Activated B cell treated with CpG ODN at 0.5 μM for 24 hours (primary cell): ENCODE data around the gene PXDN. TPM values are rescaled to one million over a fixed set of nuclear protein-coding genes. Genes with fewer than 3 reads are reported as not detected.

Experiments
- ATAC-seq: fragments of 200-7000 bp; cut with Tn5 transposase; one replicate; pipeline ENCODE4 v1.10.0; 2021; ENCODE audit warnings: low read depth, mild to moderate bottlenecking, moderate library complexity
- CTCF ChIA-PET: fragments of 350-600 bp; sonication (Branson Sonifier 250); formaldehyde crosslinking; loops from one replicate; lab custom pipeline; 2021; ENCODE audit warnings: antibody characterized with exemption; lab: Charles Lee
- POLR2A ChIA-PET: fragments of 350-600 bp; sonication (Branson Sonifier 250); formaldehyde crosslinking; loops from one replicate; lab custom pipeline; 2021; ENCODE audit warnings: antibody characterized with exemption; lab: Charles Lee
- DNase-seq: peaks from one replicate; pipeline ENCODE4 v3.0.0; 2022
- H3K27ac Mint-ChIP-seq: one replicate; pipeline ENCODE4 v1.8.0; 2020; ENCODE audit warnings: mixed read lengths
- H3K27me3 Mint-ChIP-seq: one replicate; pipeline ENCODE4 v1.8.0; 2021; ENCODE audit warnings: mixed read lengths
- H3K36me3 Mint-ChIP-seq: one replicate; pipeline ENCODE4 v1.8.0; 2021; ENCODE audit warnings: low read depth, mixed read lengths
- H3K4me1 Mint-ChIP-seq: one replicate; pipeline ENCODE4 v1.8.0; 2021; ENCODE audit warnings: mixed read lengths
- H3K4me3 Mint-ChIP-seq: one replicate; pipeline ENCODE4 v1.8.0; 2020; ENCODE audit warnings: mild to moderate bottlenecking, mixed read lengths
- H3K9me3 Mint-ChIP-seq: one replicate; pipeline ENCODE4 v1.8.0; 2020; ENCODE audit warnings: mixed read lengths
- intact Hi-C: fragments of 100-400 bp; cut with micrococcal nuclease; formaldehyde crosslinking; loops from one replicate; pipeline ENCODE4 v1.15.1; 2024
- total RNA-seq: library from RNA; stranded (reverse); gene quantifications from 2 replicates; pipeline ENCODE4 v1.2.3, GENCODE V29; 2022
- TF ChIP-seq, protein P1 (sequence below): fragments of 200-600 bp; IDR thresholded peaks from one replicate; pipeline ENCODE4 v1.8.0; 2022; ENCODE audit warnings: antibody characterized with exemption, mild to moderate bottlenecking

Gene PXDN
- total RNA-seq, 1 donor from 2014 or later, result 1.1 TPM

DNA sequence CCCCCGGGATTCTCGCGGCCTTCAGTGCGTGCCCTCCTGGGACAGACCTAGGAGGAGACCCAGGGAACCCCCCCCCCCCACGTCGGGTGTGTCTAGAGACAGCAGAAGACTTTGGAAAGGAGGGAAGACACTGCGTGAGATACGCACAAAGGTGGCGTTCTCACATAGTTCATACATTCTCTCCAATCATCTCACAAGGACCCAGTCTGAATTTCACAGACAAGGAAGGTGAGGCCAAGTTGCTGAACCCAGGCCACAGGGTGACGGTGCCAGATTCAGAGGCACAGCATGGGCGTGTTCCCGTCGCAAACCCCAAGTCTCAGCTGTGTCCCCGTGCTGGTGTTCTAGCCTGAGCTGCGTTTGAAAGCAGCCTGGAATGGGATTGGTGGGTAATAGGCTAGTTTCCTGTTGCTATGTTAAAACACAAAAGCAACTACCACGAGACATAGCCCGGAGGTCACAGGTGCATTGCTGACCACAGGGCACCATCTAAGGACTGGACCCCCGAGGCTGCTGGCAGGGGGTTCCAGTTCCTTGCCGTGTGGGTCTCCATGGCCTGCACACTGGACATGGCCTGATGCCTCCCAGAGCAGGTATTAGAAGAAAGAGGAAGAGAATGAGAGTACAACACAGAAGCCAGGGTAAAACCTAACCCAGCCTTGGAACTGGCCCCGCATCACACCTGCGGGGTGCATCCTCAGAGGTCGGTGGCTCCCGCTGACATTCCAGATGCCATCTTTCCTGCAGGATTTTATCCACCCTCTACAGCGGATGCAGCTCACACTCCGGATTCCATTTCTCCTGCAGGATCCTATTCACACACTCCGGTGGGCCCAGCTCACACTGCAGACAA is 1.1 kb upstream of the PXDN start:
- TF ChIP-seq, protein P1, sequence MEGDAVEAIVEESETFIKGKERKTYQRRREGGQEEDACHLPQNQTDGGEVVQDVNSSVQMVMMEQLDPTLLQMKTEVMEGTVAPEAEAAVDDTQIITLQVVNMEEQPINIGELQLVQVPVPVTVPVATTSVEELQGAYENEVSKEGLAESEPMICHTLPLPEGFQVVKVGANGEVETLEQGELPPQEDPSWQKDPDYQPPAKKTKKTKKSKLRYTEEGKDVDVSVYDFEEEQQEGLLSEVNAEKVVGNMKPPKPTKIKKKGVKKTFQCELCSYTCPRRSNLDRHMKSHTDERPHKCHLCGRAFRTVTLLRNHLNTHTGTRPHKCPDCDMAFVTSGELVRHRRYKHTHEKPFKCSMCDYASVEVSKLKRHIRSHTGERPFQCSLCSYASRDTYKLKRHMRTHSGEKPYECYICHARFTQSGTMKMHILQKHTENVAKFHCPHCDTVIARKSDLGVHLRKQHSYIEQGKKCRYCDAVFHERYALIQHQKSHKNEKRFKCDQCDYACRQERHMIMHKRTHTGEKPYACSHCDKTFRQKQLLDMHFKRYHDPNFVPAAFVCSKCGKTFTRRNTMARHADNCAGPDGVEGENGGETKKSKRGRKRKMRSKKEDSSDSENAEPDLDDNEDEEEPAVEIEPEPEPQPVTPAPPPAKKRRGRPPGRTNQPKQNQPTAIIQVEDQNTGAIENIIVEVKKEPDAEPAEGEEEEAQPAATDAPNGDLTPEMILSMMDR, result no peak
- Mint-ChIP-seq H3K27me3 (peaks cover 47% of the 10 kb centered on the region), H3K36me3 (no peaks in the 10 kb centered on the region), H3K4me1 (peaks cover 17% of the 10 kb centered on the region), H3K4me3 (no peak overlapping the region), H3K27ac (no peak overlapping the region), H3K9me3 (no peaks in the 10 kb centered on the region)
- ChIA-PET POLR2A (no interaction called here), CTCF (no interaction called here)
- intact Hi-C loops, result no loop called here
- DNase-seq (no peak), ATAC-seq (no peak)

DNA sequence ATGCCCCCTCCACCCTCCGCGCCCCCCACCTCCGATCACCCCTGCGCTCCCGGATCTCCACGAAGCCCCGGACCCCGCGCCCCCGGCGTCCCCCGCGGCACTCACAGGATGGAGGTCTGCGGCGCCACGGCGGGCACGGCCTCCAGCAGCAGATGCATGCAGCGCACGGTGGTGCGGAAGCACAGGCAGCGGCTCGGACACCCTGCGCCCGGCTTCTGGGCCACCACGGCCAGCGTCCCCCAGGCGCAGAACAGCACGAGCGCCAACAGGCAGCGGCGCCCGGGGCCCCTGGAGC is 217 bp downstream of the PXDN start:
- Mint-ChIP-seq H3K4me3 (no peak overlapping the region), H3K9me3 (no peaks in the 10 kb centered on the region), H3K4me1 (peaks cover 17% of the 10 kb centered on the region), H3K27me3 (peaks cover 44% of the 10 kb centered on the region), H3K36me3 (no peaks in the 10 kb centered on the region), H3K27ac (no peak overlapping the region)
- TF ChIP-seq, protein P1, result no peak
- no peak for DNase-seq
- no peak for ATAC-seq
- ChIA-PET POLR2A (no interaction called here), CTCF (no interaction called here)
- intact Hi-C loops, result loop anchor here (5.0 kb wide), 1 partner anchor 132 kb away; no protein-coding TSS in a partner anchor

DNA sequence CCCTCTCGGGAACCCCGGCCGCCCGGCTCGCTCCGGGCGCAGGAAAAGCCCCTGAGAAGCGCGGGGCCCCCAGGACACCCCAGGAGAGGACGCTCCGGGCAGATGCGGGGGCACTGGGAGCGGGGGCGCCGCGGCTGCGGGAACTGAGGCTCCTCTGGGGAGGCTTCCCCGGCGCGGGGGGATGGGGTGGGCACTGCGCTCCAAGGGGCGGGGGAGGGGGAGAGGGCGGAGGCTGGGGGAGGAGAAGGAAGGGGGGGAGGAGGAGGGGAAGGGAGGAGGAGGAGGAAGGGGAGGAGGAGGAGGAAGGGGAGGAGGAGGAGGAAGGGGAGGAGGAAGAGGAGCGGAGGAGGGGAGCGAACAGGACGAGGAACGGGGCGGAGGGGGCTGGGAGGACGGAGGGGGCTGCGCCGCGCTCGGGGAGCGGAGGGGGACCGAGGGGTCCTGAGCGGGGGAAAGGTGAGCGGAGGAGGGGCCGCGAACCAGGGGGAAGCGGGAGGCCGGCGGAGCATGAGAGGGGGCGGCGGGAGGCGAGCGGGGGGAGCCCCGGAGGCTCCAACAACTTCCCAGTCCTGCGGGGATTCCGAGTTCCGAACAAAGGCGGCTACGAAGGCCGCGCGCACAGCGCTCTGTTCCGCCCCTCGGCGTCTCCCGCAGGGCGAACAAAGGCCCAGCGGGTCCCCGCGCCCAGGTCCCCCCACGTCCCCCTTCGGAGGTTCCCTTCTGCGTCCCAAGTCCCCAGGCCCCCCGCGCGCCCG is 742 bp downstream of the PXDN start:
- ChIA-PET POLR2A (no interaction called here), CTCF (no interaction called here)
- intact Hi-C loops, result loop anchor here (2.0 to 5.0 kb wide), 2 partner anchors 37 to 131 kb away; no protein-coding TSS in a partner anchor
- TF ChIP-seq, protein P1, result no peak
- no peak for DNase-seq
- Mint-ChIP-seq H3K27me3 (peaks cover 39% of the 10 kb centered on the region), H3K36me3 (no peaks in the 10 kb centered on the region), H3K27ac (no peak overlapping the region), H3K9me3 (no peaks in the 10 kb centered on the region), H3K4me1 (peaks cover 17% of the 10 kb centered on the region), H3K4me3 (peak overlapping the region; percentile 82)
- ATAC-seq, result no peak

DNA sequence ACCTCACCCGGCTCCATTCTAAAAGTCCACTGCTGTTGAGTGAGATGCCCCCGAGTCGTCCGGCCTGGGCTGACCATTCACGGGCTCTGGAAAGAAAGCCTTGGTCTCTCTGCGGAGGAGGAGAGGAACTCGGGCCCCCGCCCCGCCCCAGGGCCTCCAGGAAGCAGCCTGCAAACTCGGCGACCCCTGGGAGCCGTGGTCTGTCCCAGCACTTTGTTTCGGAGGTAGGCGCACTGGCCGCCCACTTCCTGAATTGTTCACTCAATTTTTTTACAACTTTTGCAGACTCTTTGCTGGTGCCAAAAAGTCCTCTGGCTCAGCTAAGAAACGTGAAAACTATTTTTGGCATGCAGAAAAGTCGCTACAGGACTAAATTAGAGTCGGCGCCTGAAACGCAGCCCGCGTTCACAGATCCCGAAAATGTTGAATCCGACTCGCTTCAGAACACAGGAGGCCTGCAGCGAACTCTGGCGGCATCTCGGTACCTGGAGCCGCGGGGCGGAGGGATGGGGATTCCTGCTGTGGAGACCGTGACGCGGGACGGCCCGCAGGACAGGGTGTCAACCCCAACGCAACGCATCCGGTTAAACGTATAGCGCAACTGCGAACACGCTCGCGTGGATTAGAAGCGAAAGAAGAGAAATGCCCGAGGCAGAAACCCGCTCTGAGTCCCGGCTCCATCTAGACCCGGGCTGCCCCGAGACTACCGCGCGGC is 1.5 kb downstream of the PXDN start:
- Mint-ChIP-seq H3K4me1 (peaks cover 17% of the 10 kb centered on the region), H3K36me3 (no peaks in the 10 kb centered on the region), H3K4me3 (peak overlapping the region; percentile 82), H3K27me3 (peaks cover 39% of the 10 kb centered on the region), H3K27ac (peak overlapping the region; percentile 50), H3K9me3 (no peaks in the 10 kb centered on the region)
- DNase-seq (no peak), ATAC-seq (peak; percentile 42)
- ChIA-PET POLR2A (no interaction called here), CTCF (no interaction called here)
- TF ChIP-seq, protein P1, result no peak
- intact Hi-C loops, result loop anchor here (2.0 to 5.0 kb wide), 2 partner anchors 36 to 131 kb away; no protein-coding TSS in a partner anchor
